GM12878 (cell line): ENCODE results near the gene ANKRD33B. TPM values are rescaled to one million over a fixed set of nuclear protein-coding genes. Genes with fewer than 3 reads are reported as not detected.

Experiments used
- ATAC-seq: fragments of 200-7000 bp; cut with Tn5 transposase; 3 replicates; pipeline ENCODE4 v1.9.1; 2020; ENCODE audit warnings: mild to moderate bottlenecking, moderate library complexity
- BruUV-seq: library from RNA; stranded (reverse); fragments of 400-500 nt; replicated peaks from 2 replicates; lab custom pipeline; 2021; lab: Mats Ljungman, UMichigan
- CTCF ChIA-PET: fragments of 300-600 bp; sonication (Branson Sonifier 250); formaldehyde crosslinking; extraction: SDS; loops from one replicate; lab custom pipeline; 2021; ENCODE audit warnings: inconsistent platforms; lab: Yijun Ruan, JAX
- POLR2A ChIA-PET: fragments of 350-600 bp; formaldehyde crosslinking; extraction: SDS; loops from one replicate; lab custom pipeline; 2021; ENCODE audit warnings: inconsistent platforms; lab: Charles Lee
- RAD21 ChIA-PET: fragments of 300-600 bp; sonication (Branson Sonifier 250); formaldehyde crosslinking; loops from one replicate; lab custom pipeline; 2023; ENCODE audit warnings: antibody characterized with exemption; ENCODE audit not compliant: unreplicated experiment; lab: Charles Lee
- SMC1A ChIA-PET: fragments of 300-600 bp; sonication (Branson Sonifier 250); formaldehyde crosslinking; loops from one replicate; lab custom pipeline; 2023; ENCODE audit not compliant: unreplicated experiment, uncharacterized antibody; lab: Charles Lee
- DNase-seq: peaks from one replicate; pipeline ENCODE4 v3.0.0-alpha.2; 2011; ENCODE audit warnings: low read depth, low spot score
- FAIRE-seq: peaks from 3 replicates; lab custom pipeline; 2011; peaks lifted over from hg19 to GRCh38; lab: Jason Lieb, UNC
- H2AFZ ChIP-seq: 2 replicates; pipeline ENCODE4 v1.6.0; 2011; ENCODE audit warnings: low read depth, low read length, control low read depth; ENCODE audit not compliant: control insufficient read depth
- H3K27ac ChIP-seq: 2 replicates; pipeline ENCODE4 v1.5.1; 2011; ENCODE audit warnings: control low read depth; ENCODE audit not compliant: control insufficient read depth, insufficient read depth
- H3K27me3 ChIP-seq, 2 experiments: replicated peaks in 1 of 2; 2 replicates each; pipeline versions ENCODE4 v1.6.0 to v1.6.1; 2011; ENCODE audit warnings: low read length in 1 of 2; ENCODE audit not compliant: control insufficient read depth in 2 of 2, insufficient read depth in 2 of 2
- H3K36me3 ChIP-seq, 2 experiments: 2 replicates each; pipeline ENCODE4 v1.5.1; 2011; ENCODE audit warnings: low read length in 1 of 2; ENCODE audit not compliant: control insufficient read depth in 2 of 2, insufficient read depth in 2 of 2
- H3K4me1 ChIP-seq: 2 replicates; pipeline ENCODE4 v1.6.1; 2011; ENCODE audit warnings: mild to moderate bottlenecking, low read length, moderate library complexity, mixed read lengths; ENCODE audit not compliant: control insufficient read depth, insufficient read depth
- H3K4me2 ChIP-seq: 2 replicates; pipeline ENCODE4 v1.6.0; 2011; ENCODE audit warnings: control low read depth; ENCODE audit not compliant: control insufficient read depth, insufficient read depth
- H3K4me3 ChIP-seq: fragments of 200-600 bp; sonication (generic); 2 replicates; pipeline ENCODE4 v1.5.1; 2016
- H3K79me2 ChIP-seq: 2 replicates; pipeline ENCODE4 v1.6.0; 2011; ENCODE audit warnings: low read length; ENCODE audit not compliant: control insufficient read depth, insufficient read depth
- H3K9ac ChIP-seq: 2 replicates; pipeline ENCODE4 v1.8.0; 2011; ENCODE audit warnings: low read length, control low read depth, mixed read lengths; ENCODE audit not compliant: control insufficient read depth, insufficient read depth
- H3K9me3 ChIP-seq: replicated peaks from 3 replicates; pipeline ENCODE4 v1.5.1; 2011; ENCODE audit warnings: mild to moderate bottlenecking, low read length; ENCODE audit not compliant: control insufficient read depth, insufficient read depth
- H4K20me1 ChIP-seq: 2 replicates; pipeline ENCODE4 v1.6.0; 2011; ENCODE audit not compliant: control insufficient read depth, insufficient read depth
- ATF2 ChIP-seq: IDR thresholded peaks from 2 replicates; pipeline ENCODE4 v1.6.1; 2012; ENCODE audit warnings: low read length, inconsistent platforms
- CREB1 ChIP-seq: IDR thresholded peaks from 2 replicates; pipeline ENCODE4 v1.6.1; 2012; ENCODE audit warnings: low read depth, mild to moderate bottlenecking, inconsistent platforms
- RBBP5 ChIP-seq: fragments of 200-600 bp; sonication (generic); conservative IDR thresholded peaks from 2 replicates; pipeline ENCODE4 v1.6.1; 2016
- REST ChIP-seq: IDR thresholded peaks from 2 replicates; pipeline ENCODE4 v1.6.1; 2012; ENCODE audit warnings: mild to moderate bottlenecking, low read depth, low read length
- SKIL ChIP-seq: fragments of 450-650 bp; IDR thresholded peaks from 2 replicates; pipeline ENCODE4 v1.6.1; 2017; ENCODE audit warnings: mild to moderate bottlenecking, low read depth, inconsistent platforms; ENCODE audit not compliant: poor library complexity, severe bottlenecking
- SUPT20H ChIP-seq: IDR thresholded peaks from 2 replicates; pipeline ENCODE4 v1.6.1; 2011; ENCODE audit warnings: low read depth, mild to moderate bottlenecking, low read length, moderate library complexity, borderline replicate concordance; ENCODE audit not compliant: control insufficient read depth
- TCF12 ChIP-seq: IDR thresholded peaks from 2 replicates; pipeline ENCODE4 v1.6.1; 2011; ENCODE audit warnings: low read depth, mild to moderate bottlenecking, low read length
- ZNF274 ChIP-seq: IDR thresholded peaks from one replicate; pipeline ENCODE4 v1.8.0; 2011; ENCODE audit not compliant: insufficient read length, insufficient read depth
- WGBS: methylation state at CpG from one replicate; pipeline ENCODE4 v1.1.6; 2016; ENCODE audit warnings: low lambda C conversion rate; ENCODE audit not compliant: insufficient replicate concordance, insufficient coverage; ENCODE audit errors: missing lambda C conversion rate; 5-methylcytosine and 5-hydroxymethylcytosine counted together
- in situ Hi-C: fragments of 300-500 bp; cut with MboI; formaldehyde crosslinking; loops from 9 replicates; pipeline ENCODE4 v1.14.3; 2018; ENCODE audit warnings: mixed read lengths
- intact Hi-C: fragments of 100-400 bp; cut with micrococcal nuclease; formaldehyde crosslinking; loops from one replicate; pipeline ENCODE4 v1.14.2; 2022; ENCODE audit not compliant: unreplicated experiment
- polyA plus RNA-seq, 11 experiments: library from polyadenylated mRNA; depleted of rRNA in 4 of 11; unstranded in 6 of 11; stranded (reverse) in 5 of 11; fragments of >200 nt; fragmentation: Nextera tagmentation in 4 of 11; fragmentation: Illumina TruSeq in 1 of 11; extraction: Ambion mirVana in 4 of 11; extraction: Trizol in 1 of 11; gene quantifications; 1 replicate in 1 of 11; 2 replicates in 10 of 11; pipeline versions ENCODE4 v1.2.1 to v1.2.3, GENCODE V29; 2011 to 2016; ENCODE audit warnings: inconsistent platforms in 2 of 11, missing spikeins in 2 of 11, low read depth in 1 of 11
- total RNA-seq, 4 experiments: library from RNA; depleted of rRNA in 3 of 4; stranded (reverse); fragments of >200 nt in 3 of 4; fragmentation: Illumina TruSeq in 1 of 4; extraction: Trizol in 1 of 4; gene quantifications; 2 replicates each; pipeline versions ENCODE4 v1.2.1 to v1.2.3, GENCODE V29; 2013 to 2021
- TF ChIP-seq, protein P1 (sequence below): IDR thresholded peaks from 2 replicates; pipeline ENCODE4 v1.6.1; 2011; ENCODE audit warnings: low read depth, mild to moderate bottlenecking, low read length, moderate library complexity, borderline replicate concordance; ENCODE audit errors: extremely low read depth
- TF ChIP-seq, protein P2 (sequence below): IDR thresholded peaks from 2 replicates; pipeline ENCODE4 v1.6.1; 2011; ENCODE audit warnings: borderline replicate concordance, low read depth, mild to moderate bottlenecking, moderate library complexity, low read length; ENCODE audit not compliant: insufficient read depth, poor library complexity, severe bottlenecking

ANKRD33B gene
- total and polyA plus RNA-seq, 10 of the 15 experiments (the other 5 are each of a cell fraction or from before 2014, with no cell fraction given), result 4.9 to 61.6 (median 15.6) TPM

DNA sequence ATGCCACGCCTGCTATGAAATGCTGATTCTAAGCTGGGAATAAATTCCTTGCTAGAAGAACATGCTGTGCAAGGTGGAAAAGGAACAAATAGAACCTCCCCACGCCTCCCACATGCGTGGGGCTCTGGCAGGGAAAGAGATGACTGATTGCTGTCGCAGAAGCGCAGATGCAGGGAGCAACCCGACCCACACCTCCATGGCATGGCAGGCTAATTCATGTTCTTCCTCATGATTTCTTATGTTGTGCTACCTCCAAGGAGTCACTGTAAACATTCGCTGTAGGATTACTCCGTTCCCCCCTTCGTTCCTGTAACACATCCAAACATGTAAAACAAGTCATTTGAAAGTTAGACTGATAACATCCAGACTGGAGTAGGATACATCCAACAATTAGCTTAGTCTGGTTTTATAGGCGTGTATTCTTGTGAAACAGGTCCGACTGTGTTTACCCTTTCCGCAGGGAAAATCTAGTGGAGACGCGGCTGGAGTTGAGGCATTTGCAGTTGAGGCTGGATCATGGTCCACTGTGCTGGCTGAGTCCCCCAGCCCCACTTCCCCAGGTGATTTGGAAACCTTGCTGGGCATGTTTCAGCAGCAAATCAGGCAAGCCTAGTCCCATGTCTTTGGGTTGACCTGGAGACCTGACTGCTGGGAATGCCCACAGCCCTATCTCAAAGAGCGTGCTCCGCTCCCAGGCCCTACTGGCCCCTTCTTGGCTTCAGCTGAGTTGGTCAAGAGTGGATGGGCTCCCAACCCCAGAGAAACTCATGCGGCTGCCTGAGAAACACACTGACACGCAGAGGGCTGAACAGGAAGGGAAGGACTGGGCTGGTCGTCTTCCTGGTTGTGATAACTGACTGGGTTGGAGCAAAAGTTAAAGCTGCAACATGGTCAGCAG, 24.8 kb upstream of the ANKRD33B start:
- ChIA-PET POLR2A (interaction anchor here (0.5 kb wide), 1 partner anchor 85 kb away, joined by 4 read pairs; no protein-coding TSS in a partner anchor), SMC1A (interaction anchor here (1.6 kb wide), 1 partner anchor 19 kb away, joined by 4 read pairs; no protein-coding TSS in a partner anchor), CTCF (no interaction called here), RAD21 (no interaction called here)
- 74% methylated on average over 19 of the region's 19 CpGs for WGBS
- no TSS peak for BruUV-seq
- no peaks in the 10 kb centered on the region; a peak in 1 of 4 replicates for H3K27me3 ChIP-seq
- FAIRE-seq (no peak), DNase-seq (no peak), ATAC-seq (no peak)
- no peaks in the 10 kb centered on the region for H4K20me1 ChIP-seq
- no peak overlapping the region for H3K4me2 ChIP-seq
- no peaks in the 10 kb centered on the region for H3K36me3 ChIP-seq
- H3K4me3 ChIP-seq, result no peak overlapping the region
- peaks cover 15% of the 10 kb centered on the region for H3K4me1 ChIP-seq
- intact Hi-C loops, result no loop called here
- no peak overlapping the region for H2AFZ ChIP-seq
- in situ Hi-C loops, result no loop called here
- no peak overlapping the region for H3K9ac ChIP-seq
- no peak overlapping the region for H3K27ac ChIP-seq
- no peaks in the 10 kb centered on the region for H3K79me2 ChIP-seq
- H3K9me3 ChIP-seq, result no peaks in the 10 kb centered on the region
- TF ChIP-seq RBBP5 (no peak), ATF2 (no peak), SKIL (no peak), SUPT20H (no peak), TCF12 (no peak), ZNF274 (no peak), CREB1 (no peak), REST (no peak)
- TF ChIP-seq, protein P1, sequence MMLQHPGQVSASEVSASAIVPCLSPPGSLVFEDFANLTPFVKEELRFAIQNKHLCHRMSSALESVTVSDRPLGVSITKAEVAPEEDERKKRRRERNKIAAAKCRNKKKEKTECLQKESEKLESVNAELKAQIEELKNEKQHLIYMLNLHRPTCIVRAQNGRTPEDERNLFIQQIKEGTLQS, result no peak
- TF ChIP-seq, protein P2, sequence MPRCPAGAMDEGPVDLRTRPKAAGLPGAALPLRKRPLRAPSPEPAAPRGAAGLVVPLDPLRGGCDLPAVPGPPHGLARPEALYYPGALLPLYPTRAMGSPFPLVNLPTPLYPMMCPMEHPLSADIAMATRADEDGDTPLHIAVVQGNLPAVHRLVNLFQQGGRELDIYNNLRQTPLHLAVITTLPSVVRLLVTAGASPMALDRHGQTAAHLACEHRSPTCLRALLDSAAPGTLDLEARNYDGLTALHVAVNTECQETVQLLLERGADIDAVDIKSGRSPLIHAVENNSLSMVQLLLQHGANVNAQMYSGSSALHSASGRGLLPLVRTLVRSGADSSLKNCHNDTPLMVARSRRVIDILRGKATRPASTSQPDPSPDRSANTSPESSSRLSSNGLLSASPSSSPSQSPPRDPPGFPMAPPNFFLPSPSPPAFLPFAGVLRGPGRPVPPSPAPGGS, result no peak
